H9 (cell line): ENCODE results near the gene RBMS3. TPM values are rescaled to one million over a fixed set of nuclear protein-coding genes. Genes with fewer than 3 reads are reported as not detected.
A peak's percentile ranks its signal among the peaks of the same experiment; 100 is the strongest.

ENCODE experiments used
- DNase-seq: peaks from one replicate; pipeline ENCODE4 v3.0.0-alpha.2; 2017
- H2AFZ ChIP-seq: one replicate; pipeline ENCODE4 v1.6.1; 2013; ENCODE audit warnings: mild to moderate bottlenecking, low read length, control low read depth, moderate library complexity
- H2AK5ac ChIP-seq: 2 replicates; pipeline ENCODE4 v1.6.1; 2013; ENCODE audit warnings: low read length, control low read depth, mixed read lengths; ENCODE audit not compliant: insufficient read length
- H2BK120ac ChIP-seq: one replicate; pipeline ENCODE4 v1.6.1; 2013; ENCODE audit warnings: low read depth, mild to moderate bottlenecking, low read length, control low read depth, inconsistent platforms; ENCODE audit not compliant: poor library complexity, severe bottlenecking
- H2BK12ac ChIP-seq: 2 replicates; pipeline ENCODE4 v1.6.1; 2013; ENCODE audit warnings: low read length, control low read depth, mixed read lengths, low read depth; ENCODE audit not compliant: insufficient read length
- H2BK15ac ChIP-seq: 2 replicates; pipeline ENCODE4 v1.6.1; 2013; ENCODE audit warnings: low read depth, low read length, control low read depth
- H2BK20ac ChIP-seq: one replicate; pipeline ENCODE4 v1.6.1; 2013; ENCODE audit warnings: low read depth, mild to moderate bottlenecking, low read length, control low read depth, inconsistent platforms; ENCODE audit not compliant: poor library complexity, severe bottlenecking
- H2BK5ac ChIP-seq: 2 replicates; pipeline ENCODE4 v1.6.1; 2013; ENCODE audit warnings: low read length, control low read depth, mixed read lengths; ENCODE audit not compliant: insufficient read length
- H3K14ac ChIP-seq: 2 replicates; pipeline ENCODE4 v1.6.1; 2013; ENCODE audit warnings: low read length, control low read depth; ENCODE audit not compliant: insufficient read depth
- H3K18ac ChIP-seq: 2 replicates; pipeline ENCODE4 v1.6.1; 2013; ENCODE audit warnings: low read depth, mild to moderate bottlenecking, mixed read lengths, low read length, control low read depth; ENCODE audit not compliant: insufficient read length
- H3K23ac ChIP-seq: 2 replicates; pipeline ENCODE4 v1.6.1; 2013; ENCODE audit warnings: low read length, control low read depth, mixed read lengths, low read depth; ENCODE audit not compliant: insufficient read length
- H3K23me2 ChIP-seq: 2 replicates; pipeline ENCODE4 v1.6.1; 2013; ENCODE audit warnings: low read depth, mild to moderate bottlenecking, mixed read lengths, low read length, control low read depth; ENCODE audit not compliant: insufficient read length, poor library complexity, severe bottlenecking
- H3K27ac ChIP-seq: 2 replicates; pipeline ENCODE4 v1.5.1; 2013; ENCODE audit warnings: low read length, control low read depth, mixed read lengths, low read depth; ENCODE audit not compliant: insufficient read length
- H3K27me3 ChIP-seq: 2 replicates; pipeline ENCODE4 v1.6.1; 2013; ENCODE audit warnings: low read length, control low read depth, inconsistent platforms; ENCODE audit not compliant: insufficient read depth
- H3K4ac ChIP-seq: 2 replicates; pipeline ENCODE4 v1.6.1; 2013; ENCODE audit warnings: low read depth, mild to moderate bottlenecking, control low read depth, inconsistent platforms, low read length, moderate library complexity
- H3K4me1 ChIP-seq: 2 replicates; pipeline ENCODE4 v1.6.1; 2013; ENCODE audit warnings: low read length, control low read depth, inconsistent platforms; ENCODE audit not compliant: insufficient read depth
- H3K4me2 ChIP-seq: 2 replicates; pipeline ENCODE4 v1.6.1; 2013; ENCODE audit warnings: low read length, control low read depth, mixed read lengths; ENCODE audit not compliant: insufficient read length, insufficient read depth
- H3K56ac ChIP-seq: 2 replicates; pipeline ENCODE4 v1.6.1; 2013; ENCODE audit warnings: low read depth, mild to moderate bottlenecking, mixed read lengths, low read length, control low read depth; ENCODE audit not compliant: insufficient read length
- H3K79me1 ChIP-seq: 2 replicates; pipeline ENCODE4 v1.6.1; 2013; ENCODE audit warnings: low read depth, mild to moderate bottlenecking, moderate library complexity, low read length, control low read depth, inconsistent platforms; ENCODE audit not compliant: insufficient read depth, poor library complexity, severe bottlenecking
- H3K79me2 ChIP-seq: 2 replicates; pipeline ENCODE4 v1.6.1; 2013; ENCODE audit warnings: low read length, control low read depth, inconsistent platforms; ENCODE audit not compliant: insufficient read depth
- H3K9ac ChIP-seq: 2 replicates; pipeline ENCODE4 v1.6.1; 2013; ENCODE audit warnings: low read length, control low read depth, mixed read lengths; ENCODE audit not compliant: insufficient read length; ENCODE audit errors: extremely low read depth
- H3K9me3 ChIP-seq: one replicate; pipeline ENCODE4 v1.6.1; 2013; ENCODE audit warnings: low read depth, low read length, inconsistent platforms; ENCODE audit not compliant: control insufficient read depth
- H3T11ph ChIP-seq: one replicate; pipeline ENCODE4 v1.6.1; 2013; ENCODE audit warnings: mild to moderate bottlenecking, low read length, control low read depth, inconsistent platforms
- H4K20me1 ChIP-seq: one replicate; pipeline ENCODE4 v1.6.1; 2013; ENCODE audit not compliant: control insufficient read depth, insufficient read length, insufficient read depth
- H4K5ac ChIP-seq: 2 replicates; pipeline ENCODE4 v1.6.1; 2013; ENCODE audit warnings: low read depth, mild to moderate bottlenecking, mixed read lengths, low read length, control low read depth; ENCODE audit not compliant: insufficient read length
- H4K8ac ChIP-seq: replicated peaks from 2 replicates; pipeline ENCODE4 v1.6.1; 2013; ENCODE audit warnings: low read length, control low read depth, mixed read lengths, low read depth; ENCODE audit not compliant: insufficient read length
- H4K91ac ChIP-seq: 2 replicates; pipeline ENCODE4 v1.6.1; 2013; ENCODE audit warnings: low read depth, mild to moderate bottlenecking, moderate library complexity, mixed read lengths, low read length, control low read depth; ENCODE audit not compliant: insufficient read length
- H3K27ac Mint-ChIP-seq, 3 experiments: 2 replicates in 2 of 3; 3 replicates in 1 of 3; pipeline ENCODE4 v1.8.0; 2020 to 2021; ENCODE audit warnings: mixed read lengths in 3 of 3, mild to moderate bottlenecking in 1 of 3, moderate library complexity in 1 of 3
- H3K27me3 Mint-ChIP-seq: 2 replicates; pipeline ENCODE4 v1.8.0; 2021; ENCODE audit warnings: low read depth, mild to moderate bottlenecking, moderate library complexity, mixed read lengths
- H3K36me3 Mint-ChIP-seq, 3 experiments: 2 replicates in 2 of 3; 3 replicates in 1 of 3; pipeline ENCODE4 v1.8.0; 2020 to 2021; ENCODE audit warnings: low read depth in 3 of 3, mixed read lengths in 3 of 3; ENCODE audit not compliant: insufficient read depth in 1 of 3
- H3K4me1 Mint-ChIP-seq, 2 experiments: 2 replicates each; pipeline ENCODE4 v1.8.0; 2020; ENCODE audit warnings: mixed read lengths in 2 of 2
- H3K4me3 Mint-ChIP-seq, 2 experiments: 2 replicates in 1 of 2; 3 replicates in 1 of 2; pipeline ENCODE4 v1.8.0; 2020 to 2021; ENCODE audit warnings: mild to moderate bottlenecking in 2 of 2, mixed read lengths in 2 of 2, moderate library complexity in 1 of 2
- H3K9me3 Mint-ChIP-seq, 2 experiments: 2 replicates in 1 of 2; 3 replicates in 1 of 2; pipeline ENCODE4 v1.8.0; 2020; ENCODE audit warnings: mild to moderate bottlenecking in 2 of 2, mixed read lengths in 2 of 2, moderate library complexity in 1 of 2
- CTCF ChIP-seq: fragments of 200-600 bp; sonication (generic); conservative IDR thresholded peaks from 3 replicates; pipeline ENCODE4 v1.8.0; 2021; ENCODE audit warnings: antibody characterized with exemption, mild to moderate bottlenecking
- WGBS: extraction: QIAGEN DNeasy Blood & Tissue Kit; methylation state at CpG from one replicate; pipeline ENCODE4 v1.1.7; 2013; ENCODE audit warnings: missing lambda C conversion rate, low lambda C conversion rate, mixed read lengths; ENCODE audit not compliant: insufficient read length; ENCODE audit errors: extremely low coverage; 5-methylcytosine and 5-hydroxymethylcytosine counted together
- total RNA-seq: library from RNA; stranded (reverse); gene quantifications from 2 replicates; pipeline ENCODE4 v1.2.1, GENCODE V29; 2021

Gene RBMS3
- total RNA-seq, 1 experiment from 2014 or later: 8.1 TPM

DNA sequence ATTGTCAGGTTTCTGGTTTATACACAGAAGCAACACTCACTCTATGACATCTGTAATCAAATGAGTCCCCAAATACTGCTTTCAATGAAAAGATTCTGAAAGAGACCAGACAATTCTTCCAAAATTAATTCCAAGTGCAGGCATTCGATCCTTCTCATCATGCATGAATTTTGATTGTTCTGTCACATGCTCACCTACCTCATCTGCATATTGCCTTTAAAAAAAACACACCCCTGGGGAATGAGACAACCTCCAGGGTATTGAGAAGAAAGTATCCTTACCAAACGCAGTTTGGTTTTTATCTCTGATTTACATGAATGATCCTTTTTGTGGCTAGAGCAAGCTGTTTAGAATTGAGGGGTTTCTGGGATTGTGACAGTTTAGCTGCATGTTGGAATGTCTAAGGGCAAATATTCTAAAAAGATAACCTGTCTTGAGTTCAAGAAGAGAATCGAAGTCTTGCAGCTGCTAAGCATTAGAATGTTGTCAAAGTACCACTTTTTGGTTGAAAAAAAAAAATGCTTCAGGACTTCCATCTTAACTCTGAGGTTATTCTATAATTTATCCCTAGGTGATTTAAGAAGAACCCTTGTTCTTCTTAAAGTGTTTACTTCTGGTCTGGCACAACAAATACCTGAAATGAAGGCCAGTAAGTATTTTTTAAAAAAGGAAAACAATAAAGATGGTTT, 653.1 kb downstream of the RBMS3 start:
- Histone ChIP-seq H4K5ac (no peak overlapping the region), H3K56ac (no peak overlapping the region), H3K4me2 (no peak overlapping the region), H3K79me2 (no peaks in the 10 kb centered on the region), H2AFZ (no peak overlapping the region), H3K9me3 (no peaks in the 10 kb centered on the region), H3K18ac (no peak overlapping the region), H3K4me1 (peaks cover 4% of the 10 kb centered on the region; the same call in 1 of the 2 replicates), H3T11ph (no peak overlapping the region), H2BK120ac (no peak overlapping the region), H3K23me2 (no peaks in the 10 kb centered on the region), H3K79me1 (no peaks in the 10 kb centered on the region), H3K23ac (no peak overlapping the region), H2AK5ac (no peak overlapping the region), H3K4ac (no peak overlapping the region), H2BK15ac (no peak overlapping the region), H4K8ac (no peak overlapping the region), H3K27me3 (no peaks in the 10 kb centered on the region), H4K91ac (no peak overlapping the region), H3K27ac (no peak overlapping the region), H2BK12ac (no peak overlapping the region), H2BK20ac (no peak overlapping the region), H3K9ac (no peak overlapping the region), H2BK5ac (no peak overlapping the region), H3K14ac (no peak overlapping the region), H4K20me1 (no peaks in the 10 kb centered on the region)
- Mint-ChIP-seq H3K27me3 (no peaks in the 10 kb centered on the region), H3K9me3 (no peaks in the 10 kb centered on the region), H3K27ac (peak overlapping the region in 1 of 3 experiments; percentile 29; a peak in 2 of 7 replicates), H3K36me3 (no peaks in the 10 kb centered on the region), H3K4me3 (no peak overlapping the region), H3K4me1 (peaks cover 22% of the 10 kb centered on the region in 2 experiments)
- TF ChIP-seq CTCF: no peak
- no CpG with 5 or more reads among the region's 3 CpGs for WGBS
- no peak for DNase-seq
